A549 treated with AZD2906 at 1 μM for 4 hours (cell line): ENCODE results near the gene TP53I3. TPM values are rescaled to one million over a fixed set of nuclear protein-coding genes. Genes with fewer than 3 reads are reported as not detected.

Source experiments
- total RNA-seq: library from RNA; stranded (reverse); fragments of 200-300 nt; extraction: Qiagen RNA extraction; gene quantifications from 5 replicates; pipeline ENCODE4 v1.2.3, GENCODE V29; 2022

The TP53I3 gene
- total RNA-seq: 277 to 312 TPM (median 280 TPM) in 5 replicates

GRCh38 chr2:24084386-24085199 lies at the start of gene TP53I3:
Gene TP53I3, minus strand, starts transcription at chr2:24084834. Its CDS starts 508 bp downstream, at chr2:24084326.

GRCh38 chr2:24123195-24123921 lies 38.7 kb upstream of the TP53I3 start, which contains the start of the genes FAM228B and PFN4:
Gene FAM228B, plus strand, starts transcription at chr2:24123469. Its CDS starts 893 bp downstream, at chr2:24124362.
Gene PFN4, minus strand, starts transcription at chr2:24123334. Its CDS starts 799 bp downstream, at chr2:24122535.

GRCh38 chr2:24075915-24076848 lies 8.5 kb downstream of the TP53I3 start, which contains the start of gene SF3B6:
Gene SF3B6, minus strand, starts transcription at chr2:24076326. Its CDS starts 97 bp downstream, at chr2:24076229.

GRCh38 chr2:24049485-24050021 lies 35.1 kb downstream of the TP53I3 start, which contains the start of gene FKBP1B:
Gene FKBP1B, plus strand, starts transcription at chr2:24049741. Its CDS starts 109 bp downstream, at chr2:24049850.

GRCh38 chr2:24046930-24047702 lies 37.5 kb downstream of the TP53I3 start, which contains the start of gene WDCP:
Gene WDCP, minus strand, starts transcription at chr2:24047391. Its CDS starts 7,897 bp downstream, at chr2:24039494.

Other genes with a start within 250 kb of the TP53I3 start
- 5.6 to 7.8 TPM (median 7.2 TPM) in 5 replicates for gene ATAD2B, start 157.7 kb downstream of the TP53I3 start, total RNA-seq
- 19.4 to 23.5 TPM (median 21.1 TPM) in 5 replicates for gene UBXN2A, start 144.4 kb downstream of the TP53I3 start, total RNA-seq
- 0.42 to 0.79 TPM (median 0.56 TPM) in 5 replicates for gene MFSD2B, start 74.7 kb downstream of the TP53I3 start, total RNA-seq
- 12.6 to 14.4 TPM (median 14.2 TPM) in 5 replicates for gene WDCP, start 37.4 kb downstream of the TP53I3 start, total RNA-seq
- gene FKBP1B, start 35.1 kb downstream of the TP53I3 start, total RNA-seq: 11.5 to 12.2 TPM (median 11.8 TPM) in 5 replicates
- 164 to 189 TPM (median 169 TPM) in 5 replicates for gene SF3B6, start 8.5 kb downstream of the TP53I3 start, total RNA-seq
- gene PFN4, start 38.5 kb upstream of the TP53I3 start, total RNA-seq: 1.4 to 2.5 TPM (median 1.7 TPM) in 5 replicates
- gene FAM228B, start 38.6 kb upstream of the TP53I3 start, total RNA-seq: 0.92 to 2.1 TPM (median 1.8 TPM) in 5 replicates
- not detected in 5 replicates for gene FAM228A, start 90.2 kb upstream of the TP53I3 start, total RNA-seq